NCI-H187 (cell line): ENCODE measurements around the gene ADARB2.

ENCODE experiments used
- DNase-seq, 2 experiments: peaks; one replicate each; lab custom pipeline; 2025; lab: John Stamatoyannopoulos, UW

ADARB2 gene

GRCh38 chr10:1315178-1315577, 422.1 kb downstream of the ADARB2 start:
- peak; percentile 5 to 21 for DNase-seq

DNA sequence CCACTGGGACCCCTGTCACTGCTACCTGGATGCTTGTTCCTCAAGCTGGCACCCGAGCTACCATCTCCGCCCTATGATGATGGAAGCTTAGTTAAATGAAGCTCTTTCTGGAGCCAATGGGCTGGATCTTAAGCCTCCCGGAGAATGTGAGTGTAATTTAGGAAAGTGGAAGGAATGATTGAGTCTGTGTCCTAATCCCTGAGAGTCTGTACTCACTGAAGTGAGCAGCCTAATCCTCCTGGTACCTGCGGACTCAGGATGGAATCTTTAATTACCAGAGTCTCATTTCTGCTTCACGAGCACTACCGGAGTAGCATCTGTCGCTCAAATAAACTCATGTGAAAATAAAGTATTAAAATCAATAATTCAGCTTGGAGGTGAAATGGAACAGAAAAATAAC, 425.6 kb downstream of the ADARB2 start:
- DNase-seq: no peak

- no peak for DNase-seq
These were observed 427.0 kb downstream of the ADARB2 start for GRCh38 chr10:1310271-1310789.

- DNase-seq: no peak
These were observed 427.6 kb downstream of the ADARB2 start for GRCh38 chr10:1309617-1310270.

GRCh38 chr10:1308962-1309616, 428.2 kb downstream of the ADARB2 start:
- no peak for DNase-seq

- DNase-seq: no peak
These were observed 429.0 kb downstream of the ADARB2 start for GRCh38 chr10:1308173-1308961.

DNA sequence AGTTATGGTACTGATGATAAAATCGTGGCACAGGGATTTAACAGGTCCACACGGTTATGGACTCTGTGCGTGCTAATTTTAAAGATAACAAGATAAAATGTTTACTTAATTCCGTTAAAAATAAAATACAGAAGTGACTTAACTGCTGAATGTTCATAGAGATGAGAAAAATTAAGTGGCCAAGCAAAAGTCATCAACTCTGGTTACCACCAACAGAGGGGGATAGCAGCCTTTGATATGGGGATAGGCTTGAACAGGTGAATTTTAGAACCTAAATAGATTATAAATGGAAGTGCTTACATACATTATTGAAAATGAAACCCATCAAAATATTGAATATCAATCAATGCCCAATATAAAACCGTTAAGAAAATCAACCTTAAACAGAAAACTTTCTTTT, 436.2 kb downstream of the ADARB2 start:
- DNase-seq: no peak

DNA sequence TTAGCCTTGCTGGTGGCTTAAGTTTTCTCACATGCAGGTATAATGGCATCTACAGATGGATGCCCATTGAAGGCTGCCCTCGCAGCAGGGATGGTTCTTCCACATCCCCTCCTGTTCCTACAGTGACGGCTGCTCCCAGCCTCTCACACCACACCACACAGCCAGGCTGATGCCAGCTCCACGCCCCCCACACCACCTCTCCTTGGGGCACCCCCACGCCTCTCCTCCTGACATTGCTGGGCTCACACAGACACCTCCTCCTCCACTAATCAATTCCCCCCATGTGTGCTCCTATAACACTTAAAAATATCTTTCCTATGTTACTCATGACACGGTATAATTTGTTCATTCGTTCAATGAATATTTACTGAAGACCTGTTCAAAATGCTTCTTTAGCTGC, 437.1 kb downstream of the ADARB2 start:
- no peak for DNase-seq

DNA sequence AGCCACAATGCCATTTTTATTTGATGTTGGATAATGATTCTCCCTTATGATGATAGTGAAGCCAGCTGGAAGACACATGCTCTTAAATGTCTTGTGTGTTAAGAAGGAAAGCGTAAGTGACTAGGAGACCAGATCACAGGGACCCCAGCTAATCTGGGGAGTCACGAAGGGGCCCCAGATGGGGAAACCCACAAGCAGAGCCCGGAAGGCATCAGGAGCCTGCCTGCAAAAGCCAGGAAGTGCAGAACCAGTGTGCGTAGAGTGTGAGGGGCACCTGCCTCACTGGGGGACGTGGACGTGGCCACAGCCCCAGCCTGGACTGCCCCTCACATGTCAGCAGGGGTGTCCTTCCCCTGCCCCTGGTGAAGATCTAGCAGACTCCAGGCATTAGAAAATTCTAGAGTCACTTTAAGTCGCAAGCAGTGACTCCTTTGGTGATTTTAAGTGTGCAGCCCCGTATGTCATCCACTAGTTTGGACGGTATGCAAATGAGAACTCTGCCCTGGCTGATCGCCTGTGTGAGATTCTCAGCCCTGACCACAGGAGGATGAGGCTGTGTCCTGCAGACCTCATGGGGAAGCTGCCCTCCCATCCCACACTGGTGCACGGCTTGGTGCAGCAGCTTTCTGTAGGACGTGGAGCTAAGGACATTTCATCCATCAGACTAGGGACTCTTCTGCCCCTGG, 438.1 kb downstream of the ADARB2 start:
- no peak for DNase-seq

DNA sequence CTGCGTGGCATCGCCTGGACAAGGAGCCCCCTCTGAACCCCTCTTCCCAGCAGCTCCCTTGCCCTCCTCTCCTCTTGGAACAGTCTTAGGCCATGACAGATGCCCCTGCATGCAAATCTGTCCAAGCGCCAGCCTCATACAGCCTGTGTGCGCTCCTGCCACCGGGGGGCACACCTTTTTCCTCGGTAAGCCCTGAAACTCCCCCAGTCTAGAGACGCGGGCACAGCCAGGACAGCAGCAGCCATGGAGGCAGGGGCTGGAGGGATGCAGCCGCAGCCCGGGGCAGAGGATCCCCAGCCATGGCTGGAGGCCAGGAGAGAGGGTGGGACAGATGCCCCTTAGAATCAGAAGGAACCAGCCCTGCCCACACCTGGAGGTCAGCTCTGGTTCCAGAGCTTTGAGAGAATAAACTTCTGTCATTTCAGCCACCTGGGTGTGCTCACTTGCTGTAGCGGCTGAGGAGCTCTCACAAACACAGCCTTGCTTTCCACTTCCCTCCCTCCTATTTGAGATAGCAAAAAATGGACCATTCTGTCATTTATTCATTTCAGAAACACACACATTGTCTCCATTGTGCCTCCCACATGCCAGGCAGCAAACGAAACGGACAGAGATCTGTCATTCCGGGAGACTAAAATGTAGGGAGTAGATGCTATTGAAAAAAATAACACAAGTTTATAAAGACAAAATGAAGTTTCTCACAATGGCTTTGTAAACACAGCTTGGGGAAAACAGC, 439.6 kb downstream of the ADARB2 start:
- no peak for DNase-seq

DNA sequence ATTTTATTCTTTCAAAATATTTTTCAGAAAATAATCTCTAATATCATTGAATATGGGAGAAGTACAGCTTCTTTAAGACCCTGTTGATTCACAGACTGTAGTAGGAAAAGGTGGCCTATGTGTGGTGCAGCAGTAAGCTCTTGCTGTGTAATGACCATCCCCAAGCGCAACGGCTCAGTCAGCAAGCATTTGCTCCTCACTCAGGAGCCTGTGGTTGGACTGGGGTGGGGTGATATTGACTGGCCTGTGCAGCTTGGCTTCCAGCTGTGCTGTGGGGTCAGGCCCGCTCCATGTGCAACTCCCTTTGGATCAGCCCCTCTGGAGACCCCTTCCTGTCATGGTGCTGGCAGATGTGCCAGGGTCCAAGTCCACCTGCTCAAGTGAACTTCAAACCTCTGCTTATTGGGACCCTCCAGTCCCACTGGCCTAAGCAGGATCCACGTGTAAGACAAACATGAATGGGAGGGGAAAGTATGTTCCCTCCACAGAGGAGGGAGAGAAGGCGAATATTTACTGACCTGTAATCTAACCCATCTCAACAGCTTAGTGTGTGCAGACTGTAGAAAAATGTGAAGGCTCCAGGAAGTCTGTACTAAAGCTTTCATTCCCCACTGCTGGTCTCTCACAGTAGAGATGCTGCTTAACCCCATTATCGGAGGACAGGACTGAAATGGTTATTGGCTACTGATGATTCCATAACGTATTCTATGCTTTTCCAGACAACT, 441.4 kb downstream of the ADARB2 start:
- DNase-seq: no peak

DNA sequence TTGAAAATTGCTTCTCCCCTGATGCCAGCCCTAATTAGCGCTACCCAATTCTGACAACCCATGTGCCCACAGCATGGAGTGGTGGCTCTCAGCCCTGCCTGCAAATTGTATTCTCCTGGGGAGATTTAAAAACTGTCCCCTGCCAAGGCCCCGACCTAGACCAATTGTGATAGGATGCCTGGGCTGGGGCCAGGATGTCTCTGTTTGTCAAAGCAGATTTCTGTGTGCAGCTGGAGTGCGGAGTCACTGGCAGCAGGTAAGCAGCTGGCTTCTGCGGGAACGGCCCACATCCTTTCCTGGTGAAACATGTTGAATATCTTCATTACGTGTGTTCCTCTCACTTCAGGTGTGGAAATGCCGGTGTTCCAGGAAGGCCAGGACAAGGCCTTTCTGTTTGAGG, 442.6 kb downstream of the ADARB2 start:
- no peak for DNase-seq

DNA sequence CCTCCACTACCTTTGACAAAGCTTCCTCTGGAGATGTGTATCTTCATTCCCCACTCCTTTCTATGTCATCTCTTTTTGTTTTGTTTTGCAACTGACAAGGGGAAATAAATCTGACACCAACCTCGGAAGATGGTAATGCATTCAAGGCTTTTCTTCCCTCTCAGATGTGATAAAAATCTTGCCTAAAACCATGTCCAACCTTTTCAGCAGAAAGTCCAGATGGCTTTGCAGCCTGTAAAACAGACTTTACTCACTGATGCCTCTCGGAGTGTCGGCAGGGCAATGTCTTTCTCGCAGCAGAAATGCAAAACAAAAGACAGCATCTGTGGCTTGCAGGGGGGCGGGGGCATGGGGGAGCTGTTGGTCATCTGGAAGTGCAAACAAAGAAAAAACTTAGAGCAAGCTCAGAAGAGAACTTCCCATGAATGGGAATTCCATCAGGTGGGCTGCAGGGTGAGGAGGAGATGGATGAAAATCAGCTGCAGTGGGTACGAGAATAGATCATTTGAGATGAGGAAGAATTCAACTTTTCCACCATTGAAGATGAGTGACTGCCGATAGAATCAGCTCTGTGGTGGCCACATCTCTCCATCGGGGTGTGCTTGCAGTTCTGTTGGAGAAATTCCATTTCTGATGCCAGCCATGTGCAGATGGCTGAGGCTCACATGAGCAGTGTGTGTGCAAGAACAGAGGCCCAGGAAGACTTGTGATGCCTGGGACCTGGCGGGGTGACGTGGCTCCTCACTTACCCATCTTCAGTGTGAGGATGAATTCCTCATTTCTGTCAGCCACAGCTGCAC, 443.5 kb downstream of the ADARB2 start:
- DNase-seq: no peak

DNA sequence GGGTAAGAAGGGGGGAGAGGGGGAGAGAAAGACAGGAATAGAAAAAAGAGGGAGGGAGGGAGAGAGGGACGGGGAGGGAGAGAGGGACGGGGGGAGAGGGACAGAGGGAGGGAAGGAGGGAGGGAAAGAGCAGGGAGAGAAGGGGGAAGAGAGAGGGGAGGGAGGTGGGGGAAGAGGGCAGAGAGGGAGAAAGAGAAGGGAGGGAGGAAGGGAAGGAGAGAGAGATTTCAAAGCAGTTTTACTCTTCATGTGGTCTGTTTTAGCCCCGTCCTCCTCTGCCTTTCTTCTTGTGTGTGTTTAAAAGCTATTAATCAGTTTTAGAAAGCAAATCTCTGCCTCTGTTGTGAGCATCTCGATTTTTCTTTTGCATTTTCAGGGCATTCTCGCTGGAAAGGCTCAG, 444.2 kb downstream of the ADARB2 start:
- DNase-seq: no peak

- no peak for DNase-seq
These were observed 444.7 kb downstream of the ADARB2 start for GRCh38 chr10:1292611-1293031.

DNA sequence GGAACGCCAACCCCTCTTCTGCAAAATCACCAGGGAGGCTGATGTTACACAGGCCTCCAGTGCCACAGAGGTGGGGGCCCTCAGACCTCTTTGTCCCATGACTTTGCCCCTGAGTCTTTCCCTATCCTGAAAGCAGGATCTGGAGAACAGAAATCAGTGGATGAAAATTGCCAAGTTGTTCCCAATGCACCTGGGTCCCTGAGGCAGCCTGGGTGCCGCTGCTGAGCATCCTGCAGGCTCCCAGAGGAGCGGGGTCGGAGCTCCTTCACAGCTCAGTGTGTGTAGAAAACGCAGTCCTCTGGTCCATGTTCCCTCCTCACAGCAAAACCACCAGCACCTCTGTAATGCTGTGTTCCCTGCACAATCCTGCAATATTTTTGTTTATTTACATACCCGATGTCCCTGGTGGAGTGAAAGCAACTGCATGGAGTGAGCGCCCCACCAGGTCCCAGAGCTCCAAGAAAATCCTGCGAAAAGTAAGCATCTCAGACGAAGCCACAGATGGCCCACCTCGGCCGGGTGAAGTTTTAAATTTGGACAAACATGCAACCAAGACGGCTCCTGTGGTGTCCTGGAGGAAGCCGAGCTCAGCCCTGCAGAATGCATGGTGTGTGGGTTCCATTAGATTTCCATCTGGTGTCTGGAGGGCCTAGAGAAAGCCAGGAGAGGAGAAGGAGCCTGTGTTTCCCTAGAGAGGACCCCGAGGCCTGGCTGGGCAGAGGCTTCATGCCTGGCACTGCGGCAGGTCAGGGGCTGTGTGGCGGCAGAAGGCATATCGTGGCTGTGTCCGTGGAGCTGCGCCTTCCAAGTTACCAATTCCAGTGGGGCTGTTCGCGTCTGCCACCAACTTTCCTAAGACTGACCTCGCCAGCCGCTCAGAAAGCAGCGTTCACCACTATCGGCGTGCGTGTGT, 445.9 kb downstream of the ADARB2 start:
- no peak for DNase-seq

DNA sequence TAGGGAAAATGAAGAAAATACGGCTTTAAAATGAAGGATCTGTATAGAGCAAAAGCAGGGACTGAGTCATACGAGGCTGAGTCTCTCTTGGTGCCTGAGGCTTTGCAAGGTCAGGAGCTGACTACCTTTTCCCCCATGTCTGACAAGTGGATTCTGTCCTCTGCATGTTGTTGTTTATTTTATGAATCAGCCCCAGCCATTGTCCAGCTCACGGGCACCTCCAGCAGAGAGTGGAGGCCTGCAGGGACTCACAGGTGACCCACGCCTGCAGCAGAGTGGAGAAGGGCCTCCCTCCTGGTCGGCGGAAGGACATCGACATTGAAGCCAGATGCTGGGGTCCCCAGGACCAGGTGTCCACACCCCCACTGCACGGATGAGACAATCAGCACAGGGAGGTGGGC, 447.3 kb downstream of the ADARB2 start:
- DNase-seq: no peak

- no peak for DNase-seq
These were observed 447.7 kb downstream of the ADARB2 start for GRCh38 chr10:1289591-1289990.

DNA sequence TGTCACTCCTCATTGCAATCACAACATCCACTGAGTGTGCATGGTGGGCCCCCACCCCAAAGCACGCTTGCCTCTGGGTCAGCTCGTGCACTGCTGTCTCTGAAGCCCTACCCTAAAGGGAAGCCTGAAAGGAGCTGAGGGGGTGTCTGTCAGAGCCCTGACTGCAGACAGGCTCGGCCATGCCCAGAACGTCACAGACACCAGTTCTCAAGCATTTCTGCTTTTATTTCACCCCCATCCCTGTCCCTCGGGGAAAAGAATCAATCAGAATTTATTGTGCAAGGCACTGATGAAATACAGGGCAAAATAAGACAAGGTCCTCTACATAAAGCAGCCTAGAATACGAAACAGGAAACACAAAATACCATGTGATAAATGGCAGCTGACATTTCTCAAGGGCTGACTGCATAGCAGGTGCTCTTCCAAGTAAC, 449.3 kb downstream of the ADARB2 start:
- DNase-seq: peak in 1 of 2 experiments; percentile 12
